ENCODE measurements around the gene PIM3.

The PIM3 gene

GRCh38 chr22:49920859-49921258 is 39.7 kb upstream of the PIM3 start:
- Histone ChIP-seq H3K9me2 (replicated peaks; ENCODE audit: insufficient read depth, low read length) (no peaks in the 10 kb centered on the region), H3K79me2 (ENCODE audit: low read length) (peaks cover 19% of the 10 kb centered on the region), H3K27ac (ENCODE audit: low read length) (no peak overlapping the region), H3K27me3 (replicated peaks; ENCODE audit: insufficient read depth, low read length) (no peaks in the 10 kb centered on the region), H3K9ac (ENCODE audit: low read length) (no peak overlapping the region), H3K4me2 (ENCODE audit: low read depth, low read length) (no peak overlapping the region), H2AFZ (ENCODE audit: low read length) (no peak overlapping the region), H4K20me1 (ENCODE audit: insufficient read depth, low read length) (no peaks in the 10 kb centered on the region), H3K4me1 (ENCODE audit: low read length) (peaks cover 10% of the 10 kb centered on the region; the same call in 1 of the 2 replicates), H3K36me3 (replicated peaks; ENCODE audit: insufficient read depth, low read length) (no peaks in the 10 kb centered on the region), H3K9me3 (replicated peaks; ENCODE audit: insufficient read depth, low read length) (no peaks in the 10 kb centered on the region), H3F3A (ENCODE audit: insufficient read depth, low read length) (no peaks in the 10 kb centered on the region), H3K4me3 (ENCODE audit: low read length) (no peak overlapping the region)
- no peak for DNase-seq
- TF ChIP-seq EZH2phosphoT487 (IDR thresholded peaks at IDR 0.05; ENCODE audit: low read length) = no peak
- no peak for TF ChIP-seq EZH2 (optimal IDR thresholded peaks at IDR 0.05; ENCODE audit: low read depth, low read length)
- no peak for TF ChIP-seq CTCF (IDR thresholded peaks at IDR 0.05; ENCODE audit: low read length)

GRCh38 chr22:49921508-49922278 is 38.9 kb upstream of the PIM3 start:
- H2AFZ ChIP-seq (ENCODE audit: low read length) = no peak overlapping the region
- peaks cover 10% of the 10 kb centered on the region; the same call in 1 of the 2 replicates for H3K4me1 ChIP-seq (ENCODE audit: low read length)
- no peaks in the 10 kb centered on the region for H3K27me3 ChIP-seq (replicated peaks; ENCODE audit: insufficient read depth, low read length)
- peaks cover 3% of the 10 kb centered on the region; the same call in 1 of the 2 replicates for H3F3A ChIP-seq (ENCODE audit: insufficient read depth, low read length)
- H3K9me2 ChIP-seq (replicated peaks; ENCODE audit: insufficient read depth, low read length) = no peaks in the 10 kb centered on the region
- H3K4me3 ChIP-seq (ENCODE audit: low read length) = no peak overlapping the region
- TF ChIP-seq CTCF (IDR thresholded peaks at IDR 0.05; ENCODE audit: low read length) (no peak), EZH2phosphoT487 (IDR thresholded peaks at IDR 0.05; ENCODE audit: low read length) (no peak), EZH2 (optimal IDR thresholded peaks at IDR 0.05; ENCODE audit: low read depth, low read length) (no peak)
- H3K4me2 ChIP-seq (ENCODE audit: low read depth, low read length) = no peak overlapping the region
- H3K9me3 ChIP-seq (replicated peaks; ENCODE audit: insufficient read depth, low read length) = no peaks in the 10 kb centered on the region
- H4K20me1 ChIP-seq (ENCODE audit: insufficient read depth, low read length) = no peaks in the 10 kb centered on the region
- no peak overlapping the region for H3K9ac ChIP-seq (ENCODE audit: low read length)
- no peak for DNase-seq
- no peak overlapping the region for H3K27ac ChIP-seq (ENCODE audit: low read length)
- peaks cover 19% of the 10 kb centered on the region for H3K79me2 ChIP-seq (ENCODE audit: low read length)
- no peaks in the 10 kb centered on the region for H3K36me3 ChIP-seq (replicated peaks; ENCODE audit: insufficient read depth, low read length)

GRCh38 chr22:49922484-49922883 is 38.1 kb upstream of the PIM3 start:
- Histone ChIP-seq H3K4me2 (ENCODE audit: low read depth, low read length) (no peak overlapping the region), H3K27ac (ENCODE audit: low read length) (no peak overlapping the region), H4K20me1 (ENCODE audit: insufficient read depth, low read length) (no peaks in the 10 kb centered on the region), H3K79me2 (ENCODE audit: low read length) (peaks cover 12% of the 10 kb centered on the region), H3K9me3 (replicated peaks; ENCODE audit: insufficient read depth, low read length) (no peaks in the 10 kb centered on the region), H3K27me3 (replicated peaks; ENCODE audit: insufficient read depth, low read length) (no peaks in the 10 kb centered on the region), H3K9ac (ENCODE audit: low read length) (no peak overlapping the region), H3K4me3 (ENCODE audit: low read length) (no peak overlapping the region), H3K36me3 (replicated peaks; ENCODE audit: insufficient read depth, low read length) (no peaks in the 10 kb centered on the region), H3F3A (ENCODE audit: insufficient read depth, low read length) (peaks cover 3% of the 10 kb centered on the region; the same call in 1 of the 2 replicates), H2AFZ (ENCODE audit: low read length) (no peak overlapping the region), H3K9me2 (replicated peaks; ENCODE audit: insufficient read depth, low read length) (no peaks in the 10 kb centered on the region), H3K4me1 (ENCODE audit: low read length) (peaks cover 10% of the 10 kb centered on the region; the same call in 1 of the 2 replicates)
- no peak for DNase-seq
- TF ChIP-seq CTCF (IDR thresholded peaks at IDR 0.05; ENCODE audit: low read length) = no peak
- TF ChIP-seq EZH2 (optimal IDR thresholded peaks at IDR 0.05; ENCODE audit: low read depth, low read length) = no peak
- TF ChIP-seq EZH2phosphoT487 (IDR thresholded peaks at IDR 0.05; ENCODE audit: low read length) = no peak

Measured in MM.1S (cell line).